GM19455 (cell line): ENCODE data around the gene AATK.
"Not testable (repeated sequence)": the region's sequence is repeated elsewhere in the genome, so short reads cannot be mapped to it uniquely, and the experiment has no call there.

Experiments used
- ATAC-seq: cut with Tn5 transposase; IDR thresholded peaks from one replicate; pipeline ENCODE4 v1.9.1; 2021; ENCODE audit not compliant: unreplicated experiment

Gene AATK

GRCh38 chr17:81093619-81094508, 72.2 kb downstream of the AATK start:
- no peak for ATAC-seq

GRCh38 chr17:81092518-81093095, 73.4 kb downstream of the AATK start:
- no peak for ATAC-seq

- ATAC-seq = no peak
Measured at GRCh38 chr17:81091774-81092517, 74.1 kb downstream of the AATK start.

GRCh38 chr17:81091154-81091553, 74.9 kb downstream of the AATK start:
- ATAC-seq = no peak

GRCh38 chr17:81090361-81091136, 75.5 kb downstream of the AATK start:
- ATAC-seq = no peak

- no peak for ATAC-seq
Measured at GRCh38 chr17:81086789-81087551, 79.1 kb downstream of the AATK start.

GRCh38 chr17:81085420-81085911, 80.6 kb downstream of the AATK start:
- ATAC-seq = no peak

- ATAC-seq = no peak
Measured at GRCh38 chr17:81084680-81085419, 81.2 kb downstream of the AATK start.

GRCh38 chr17:81083125-81083765, 82.8 kb downstream of the AATK start:
- ATAC-seq = no peak

- no peak for ATAC-seq
Measured at GRCh38 chr17:81082177-81083073, 83.6 kb downstream of the AATK start.

GRCh38 chr17:81081222-81082176, 84.5 kb downstream of the AATK start:
- ATAC-seq = no peak

- no peak for ATAC-seq
Measured at GRCh38 chr17:81080019-81080418, 86.0 kb downstream of the AATK start.

- ATAC-seq = not testable (repeated sequence)
Measured at GRCh38 chr17:81078026-81078913, 87.8 kb downstream of the AATK start.

- ATAC-seq = no peak
Measured at GRCh38 chr17:81076141-81076679, 89.8 kb downstream of the AATK start.

- ATAC-seq = no peak
Measured at GRCh38 chr17:81075307-81075706, 90.7 kb downstream of the AATK start.
